Measurements from ENCODE around the gene CHL1.

The CHL1 gene

DNA sequence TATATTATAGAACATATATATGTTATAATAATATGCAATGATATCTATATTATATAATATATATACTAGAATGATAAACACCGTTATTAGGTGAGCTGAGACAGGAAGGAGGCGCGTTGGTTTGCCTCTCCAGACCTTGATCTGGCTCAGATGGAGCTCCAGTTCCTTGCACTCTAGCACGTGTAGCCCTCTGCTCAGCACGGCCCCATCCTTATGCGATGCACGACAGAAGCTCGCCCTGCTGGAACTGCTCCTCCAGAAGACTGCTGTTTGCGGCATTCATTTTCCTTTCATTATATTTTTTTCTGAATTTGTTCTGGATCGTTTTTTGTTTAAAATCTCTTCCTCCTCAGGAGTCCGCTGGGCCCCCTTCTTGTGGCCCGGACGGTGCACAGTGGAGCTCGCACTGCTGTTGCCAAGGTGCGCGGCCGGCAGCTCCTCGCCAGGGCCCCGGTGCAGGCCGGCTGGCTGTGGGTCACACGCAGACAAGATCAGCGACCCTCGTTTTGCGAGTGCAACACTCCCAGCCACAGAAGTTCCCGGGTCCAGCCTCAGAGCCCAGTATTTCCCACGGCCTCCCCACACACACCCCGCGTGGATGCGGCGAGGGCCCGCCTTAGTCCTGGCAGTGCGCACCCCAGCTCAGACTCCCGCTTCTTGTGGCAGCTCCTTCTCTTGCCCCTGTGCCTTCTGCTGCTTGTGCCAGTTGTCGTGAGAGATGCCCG lies 112.2 kb downstream of the CHL1 start:
- H3K36me3 Mint-ChIP-seq = peaks cover 4 to 6% of the 10 kb centered on the region in 2 donors
- H3K27ac Mint-ChIP-seq = no peak overlapping the region
- H3K4me1 Mint-ChIP-seq = peaks cover 4 to 11% of the 10 kb centered on the region in 2 donors
- ATAC-seq (replicated peaks) (peak in 1 of 2 donors; percentile 57), DNase-seq (no peak)
- H3K4me3 Mint-ChIP-seq = peak overlapping the region; percentile 43 to 49
- H3K27me3 Mint-ChIP-seq = peaks cover 4 to 18% of the 10 kb centered on the region in 2 donors
- peaks cover 1 to 4% of the 10 kb centered on the region in 2 donors for H3K9me3 Mint-ChIP-seq

GRCh38 chr3:312160-312733 lies 115.7 kb downstream of the CHL1 start:
- peaks cover 4 to 11% of the 10 kb centered on the region in 2 donors for H3K4me1 Mint-ChIP-seq
- H3K36me3 Mint-ChIP-seq = peaks cover 4 to 6% of the 10 kb centered on the region in 2 donors
- H3K27ac Mint-ChIP-seq = no peak overlapping the region
- H3K9me3 Mint-ChIP-seq = peaks cover 1 to 8% of the 10 kb centered on the region in 2 donors
- ATAC-seq (replicated peaks) = no peak
- H3K4me3 Mint-ChIP-seq = no peak overlapping the region
- no peak for DNase-seq
- H3K27me3 Mint-ChIP-seq = peaks cover 4 to 18% of the 10 kb centered on the region in 2 donors

DNA sequence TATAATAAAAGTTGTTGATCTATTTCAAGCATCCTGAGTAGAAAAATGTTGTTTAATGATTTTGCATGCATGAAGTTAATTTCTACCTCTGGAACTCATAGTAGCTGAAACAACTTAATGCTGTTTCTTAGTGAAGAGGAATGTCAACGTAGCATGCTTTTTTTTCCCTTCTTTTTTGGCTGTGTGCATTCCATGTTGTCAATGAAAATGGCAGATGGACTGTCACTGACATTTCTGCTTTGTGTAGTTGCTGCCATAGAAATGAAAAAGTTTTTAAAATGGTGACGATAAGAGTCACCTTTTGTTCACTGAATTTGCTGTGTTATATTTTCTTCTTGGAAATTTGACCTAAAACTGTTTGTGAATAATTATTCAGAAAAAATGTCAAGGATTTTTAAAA lies 116.3 kb downstream of the CHL1 start:
- H3K36me3 Mint-ChIP-seq = peaks cover 4 to 6% of the 10 kb centered on the region in 2 donors
- peaks cover 4 to 18% of the 10 kb centered on the region in 2 donors for H3K27me3 Mint-ChIP-seq
- no peak overlapping the region for H3K4me3 Mint-ChIP-seq
- no peak overlapping the region for H3K27ac Mint-ChIP-seq
- H3K4me1 Mint-ChIP-seq = peaks cover 4 to 11% of the 10 kb centered on the region in 2 donors
- ATAC-seq (replicated peaks) = no peak
- peaks cover 1 to 8% of the 10 kb centered on the region in 2 donors for H3K9me3 Mint-ChIP-seq
- DNase-seq = no peak

DNA sequence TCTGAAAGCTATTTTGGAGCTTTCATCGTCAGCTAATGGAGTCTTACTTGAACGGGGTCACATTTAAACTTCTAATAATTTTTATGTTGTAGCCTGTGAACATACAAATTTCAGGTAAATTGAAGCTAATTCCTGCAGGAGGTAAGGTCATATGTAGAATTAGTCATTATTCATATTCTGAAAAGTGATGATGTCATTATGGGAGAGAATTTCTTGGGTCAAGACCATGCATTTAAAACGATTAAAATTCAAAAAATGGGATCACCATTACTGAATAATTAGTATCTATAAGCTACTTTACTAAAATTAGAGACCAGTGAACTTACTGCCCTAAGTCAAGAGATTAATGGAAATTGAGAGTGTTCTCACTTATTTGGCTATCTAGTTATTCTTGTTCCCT lies 120.4 kb downstream of the CHL1 start:
- H3K4me3 Mint-ChIP-seq = no peak overlapping the region
- H3K9me3 Mint-ChIP-seq = peaks cover 0 to 4% of the 10 kb centered on the region in 2 donors
- no peak overlapping the region for H3K27ac Mint-ChIP-seq
- no peaks in the 10 kb centered on the region for H3K4me1 Mint-ChIP-seq
- DNase-seq (no peak), ATAC-seq (replicated peaks) (no peak)
- H3K36me3 Mint-ChIP-seq = no peaks in the 10 kb centered on the region
- no peaks in the 10 kb centered on the region for H3K27me3 Mint-ChIP-seq

- ATAC-seq (replicated peaks) = no peak
- no peak overlapping the region for H3K4me3 Mint-ChIP-seq
- no peak for DNase-seq
- H3K4me1 Mint-ChIP-seq = no peaks in the 10 kb centered on the region
- no peak overlapping the region for H3K27ac Mint-ChIP-seq
- H3K9me3 Mint-ChIP-seq = peaks cover 0 to 4% of the 10 kb centered on the region in 2 donors
- no peaks in the 10 kb centered on the region for H3K36me3 Mint-ChIP-seq
- H3K27me3 Mint-ChIP-seq = no peaks in the 10 kb centered on the region
Measured at GRCh38 chr3:318903-319302, 122.3 kb downstream of the CHL1 start.

DNA sequence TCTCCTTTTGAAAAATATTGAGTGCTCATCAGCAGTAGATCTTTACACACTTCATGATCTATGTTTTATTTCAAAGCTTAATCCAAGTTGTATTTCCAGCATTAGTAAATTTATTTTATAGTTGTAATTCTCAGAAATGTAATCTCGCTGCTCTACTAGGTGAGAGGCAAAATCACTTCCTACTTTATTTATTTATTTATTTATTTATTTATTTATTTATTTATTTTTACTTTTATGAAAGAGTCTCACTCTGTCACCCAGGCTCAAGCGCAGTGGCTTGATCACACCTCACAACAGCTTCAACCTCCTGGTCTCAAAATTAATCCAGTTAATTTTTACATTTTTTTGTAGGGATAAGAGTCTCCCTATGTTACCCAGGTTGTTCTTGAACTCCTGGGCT lies 127.9 kb downstream of the CHL1 start:
- Mint-ChIP-seq H3K27me3 (no peaks in the 10 kb centered on the region), H3K9me3 (no peaks in the 10 kb centered on the region), H3K4me1 (no peaks in the 10 kb centered on the region), H3K4me3 (no peak overlapping the region), H3K27ac (no peak overlapping the region), H3K36me3 (no peaks in the 10 kb centered on the region)
- ATAC-seq (replicated peaks) = no peak
- DNase-seq = no peak

DNA sequence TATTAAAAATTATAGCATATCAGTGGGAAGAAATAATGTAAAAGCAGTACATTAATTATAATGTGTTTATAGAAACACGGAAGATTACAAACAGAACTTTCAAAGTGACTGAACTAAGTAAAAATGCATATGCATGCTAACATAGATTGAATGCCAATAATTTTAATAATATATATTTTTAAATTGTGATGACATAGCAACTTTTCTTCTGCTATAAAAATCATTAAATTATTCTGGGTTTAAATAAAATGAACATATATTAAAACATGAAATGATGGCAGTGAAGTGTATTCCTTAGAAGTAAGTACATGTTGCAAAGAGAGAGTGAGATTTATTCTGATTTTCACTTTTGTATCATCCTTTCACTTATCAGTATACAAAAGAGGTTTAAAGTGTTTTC lies 128.9 kb downstream of the CHL1 start:
- Mint-ChIP-seq H3K27ac (no peak overlapping the region), H3K27me3 (no peaks in the 10 kb centered on the region), H3K4me3 (no peak overlapping the region), H3K9me3 (no peaks in the 10 kb centered on the region), H3K36me3 (no peaks in the 10 kb centered on the region), H3K4me1 (peaks cover 0 to 3% of the 10 kb centered on the region in 2 donors)
- no peak for ATAC-seq (replicated peaks)
- DNase-seq = no peak

GRCh38 chr3:330494-331115 lies 134.0 kb downstream of the CHL1 start:
- H3K9me3 Mint-ChIP-seq = no peaks in the 10 kb centered on the region
- no peak overlapping the region for H3K4me3 Mint-ChIP-seq
- H3K27me3 Mint-ChIP-seq = no peaks in the 10 kb centered on the region
- H3K27ac Mint-ChIP-seq = no peak overlapping the region
- no peaks in the 10 kb centered on the region for H3K36me3 Mint-ChIP-seq
- DNase-seq = no peak
- peaks cover 0 to 7% of the 10 kb centered on the region in 2 donors for H3K4me1 Mint-ChIP-seq
- ATAC-seq (replicated peaks) = no peak

- Mint-ChIP-seq H3K27ac (no peak overlapping the region), H3K36me3 (no peaks in the 10 kb centered on the region), H3K4me3 (no peak overlapping the region), H3K27me3 (no peaks in the 10 kb centered on the region), H3K4me1 (peaks cover 0 to 7% of the 10 kb centered on the region in 2 donors), H3K9me3 (no peaks in the 10 kb centered on the region)
- ATAC-seq (replicated peaks) (no peak), DNase-seq (no peak)
Measured at GRCh38 chr3:331881-332280, 135.3 kb downstream of the CHL1 start.

- Mint-ChIP-seq H3K4me1 (peaks cover 0 to 7% of the 10 kb centered on the region in 2 donors), H3K27ac (no peak overlapping the region), H3K36me3 (no peaks in the 10 kb centered on the region), H3K9me3 (no peaks in the 10 kb centered on the region), H3K27me3 (no peaks in the 10 kb centered on the region), H3K4me3 (no peak overlapping the region)
- no peak for ATAC-seq (replicated peaks)
- DNase-seq = no peak
Measured at GRCh38 chr3:332701-333100, 136.1 kb downstream of the CHL1 start.

DNA sequence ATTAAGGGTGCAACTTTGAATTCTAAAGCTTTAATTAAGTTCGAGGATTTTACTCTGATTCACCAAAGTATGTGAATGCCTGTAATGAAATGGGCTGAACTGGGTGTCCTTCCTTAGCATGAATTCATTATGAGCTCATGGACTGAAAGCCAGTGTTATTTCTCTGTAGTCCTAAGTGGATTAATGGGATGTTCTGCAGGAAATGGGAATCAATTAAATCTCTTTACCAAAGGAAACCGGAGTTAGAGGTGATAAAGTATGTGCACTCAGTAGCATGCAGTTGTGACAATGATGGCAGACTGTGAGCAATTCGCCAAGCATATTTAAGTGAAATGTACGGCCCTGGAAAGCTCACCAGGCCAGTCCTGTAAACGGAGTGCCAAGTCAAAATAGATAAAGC lies 138.7 kb downstream of the CHL1 start:
- ATAC-seq (replicated peaks) (no peak), DNase-seq (no peak)
- H3K4me1 Mint-ChIP-seq = peaks cover 0 to 7% of the 10 kb centered on the region in 2 donors
- no peak overlapping the region for H3K4me3 Mint-ChIP-seq
- H3K36me3 Mint-ChIP-seq = no peaks in the 10 kb centered on the region
- no peaks in the 10 kb centered on the region for H3K27me3 Mint-ChIP-seq
- H3K27ac Mint-ChIP-seq = no peak overlapping the region
- H3K9me3 Mint-ChIP-seq = peaks cover 0 to 2% of the 10 kb centered on the region in 2 donors

DNA sequence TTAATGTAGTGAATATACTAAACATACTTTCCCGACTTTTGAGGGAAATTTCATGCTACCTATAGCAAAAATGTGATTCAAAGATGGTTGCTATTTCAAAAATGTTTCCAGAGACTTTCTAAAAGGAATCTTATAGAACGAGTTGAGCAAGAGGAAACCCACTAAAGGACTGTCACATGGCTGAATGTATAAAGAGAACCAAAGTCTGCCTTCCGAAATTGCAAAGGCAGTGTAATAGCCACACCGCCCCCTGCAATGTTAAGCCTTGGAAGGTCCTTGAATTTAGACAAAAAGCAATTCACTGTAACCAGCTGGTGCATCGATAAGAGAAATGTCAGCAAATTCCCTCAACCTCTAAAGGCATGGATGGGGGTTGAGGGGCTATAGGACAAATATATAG lies 142.8 kb downstream of the CHL1 start:
- Mint-ChIP-seq H3K9me3 (peaks cover 0 to 2% of the 10 kb centered on the region in 2 donors), H3K36me3 (no peaks in the 10 kb centered on the region), H3K27me3 (no peaks in the 10 kb centered on the region), H3K27ac (no peak overlapping the region), H3K4me3 (no peak overlapping the region), H3K4me1 (no peaks in the 10 kb centered on the region)
- no peak for DNase-seq
- no peak for ATAC-seq (replicated peaks)

DNA sequence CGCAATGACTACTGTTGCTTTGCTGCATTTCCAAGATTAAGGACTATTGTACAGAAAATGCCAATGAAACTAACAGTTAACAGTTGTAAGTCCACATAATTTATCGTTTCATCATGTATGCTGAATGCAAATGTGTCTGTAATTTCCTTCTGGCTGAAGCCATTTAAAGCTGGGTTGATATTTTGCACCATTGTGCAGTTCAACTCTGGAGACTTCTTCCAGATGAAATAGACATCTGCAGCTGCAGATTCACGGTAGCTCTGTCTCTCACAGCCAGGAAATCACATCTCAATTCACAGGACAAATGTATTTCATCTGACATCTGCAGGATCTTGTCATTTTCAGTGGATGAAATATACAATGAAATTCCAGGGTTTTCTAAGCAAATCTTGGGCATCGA lies 145.4 kb downstream of the CHL1 start:
- Mint-ChIP-seq H3K9me3 (peaks cover 0 to 2% of the 10 kb centered on the region in 2 donors), H3K4me3 (no peak overlapping the region), H3K27ac (no peak overlapping the region), H3K4me1 (no peaks in the 10 kb centered on the region), H3K36me3 (no peaks in the 10 kb centered on the region), H3K27me3 (no peaks in the 10 kb centered on the region)
- no peak for ATAC-seq (replicated peaks)
- DNase-seq = no peak

DNA sequence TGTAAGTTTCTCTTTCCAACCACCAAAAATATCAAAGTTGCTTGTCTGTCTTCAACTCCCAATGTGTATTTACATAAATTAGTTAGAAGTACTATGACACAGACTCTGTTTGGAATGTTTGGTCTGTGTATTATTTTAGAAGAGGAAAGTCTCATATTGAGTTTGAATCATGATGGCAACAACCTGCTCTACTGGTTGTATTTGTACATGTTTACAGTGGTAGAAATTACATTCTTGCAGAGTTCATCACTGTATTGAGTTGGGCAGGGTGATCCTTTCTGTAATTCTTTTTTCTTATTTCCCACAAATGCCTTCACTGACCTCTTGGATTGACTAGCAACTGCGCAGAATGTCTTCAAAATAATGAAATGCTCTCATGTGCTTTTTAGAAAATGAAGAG lies 149.6 kb downstream of the CHL1 start:
- Mint-ChIP-seq H3K36me3 (peaks cover 0 to 3% of the 10 kb centered on the region in 2 donors), H3K4me1 (peaks cover 0 to 6% of the 10 kb centered on the region in 2 donors), H3K4me3 (no peak overlapping the region), H3K27ac (no peak overlapping the region), H3K9me3 (no peaks in the 10 kb centered on the region), H3K27me3 (no peaks in the 10 kb centered on the region)
- ATAC-seq (replicated peaks) (no peak), DNase-seq (no peak)

GRCh38 chr3:347581-347980 lies 151.0 kb downstream of the CHL1 start:
- no peak overlapping the region for H3K27ac Mint-ChIP-seq
- H3K36me3 Mint-ChIP-seq = peaks cover 0 to 3% of the 10 kb centered on the region in 2 donors
- H3K4me1 Mint-ChIP-seq = peaks cover 0 to 6% of the 10 kb centered on the region in 2 donors
- no peaks in the 10 kb centered on the region for H3K27me3 Mint-ChIP-seq
- no peaks in the 10 kb centered on the region for H3K9me3 Mint-ChIP-seq
- no peak for DNase-seq
- no peak overlapping the region for H3K4me3 Mint-ChIP-seq
- no peak for ATAC-seq (replicated peaks)

Measured in stimulated activated naive B cell treated with anti-CD40 and anti-IgM and Interleukin-4, amounts not matched to agents 10 μg/mL and 1 μg/mL and 100 μg/mL, for 72 hours (primary cell).